ENCODE measurements around the gene MRFAP1. TPM values are rescaled to one million over a fixed set of nuclear protein-coding genes. Genes with fewer than 3 reads are reported as not detected.

MRFAP1 gene
- total RNA-seq, 5 donors from 2014 or later (not counting 1 experiment from before 2014, with no cell fraction given): 138 to 169 (median 138) TPM

- H3K4me1 Mint-ChIP-seq: peaks cover 4 to 12% (median 9%) of the 10 kb centered on the region in 3 donors
- ChIA-PET CTCF (no interaction called here), POLR2A (interaction anchor here in 1 of 2 donors (1.1 to 1.6 kb wide), 2 partner anchors 15 to 18 kb away, joined by 6 read pairs; no protein-coding TSS in a partner anchor)
- H3K9me3 ChIP-seq: no peaks in the 10 kb centered on the region
- H3K27me3 ChIP-seq (replicated peaks in 1 of 2; ENCODE audit: control insufficient read depth in 2 of 2, extremely low read depth in 1 of 2, insufficient read depth in 2 of 2, low read length in 1 of 2): peaks cover 23% of the 10 kb centered on the region in 2 experiments
- ATAC-seq (replicated peaks in 1 of 4) (no peak), DNase-seq (no peak)
- H3K36me3 Mint-ChIP-seq: no peaks in the 10 kb centered on the region
- no peak overlapping the region for H3K27ac ChIP-seq (ENCODE audit: low read length)
- H3K4me1 ChIP-seq (ENCODE audit: control insufficient read depth in 1 of 2, extremely low read depth in 1 of 2, insufficient read depth in 2 of 2, low read length in 2 of 2): peaks cover 5 to 30% of the 10 kb centered on the region in 2 experiments
- H3K4me3 ChIP-seq (ENCODE audit: control insufficient read depth in 1 of 2, extremely low read depth in 1 of 2, low read length in 1 of 2): no peak overlapping the region
- no peaks in the 10 kb centered on the region for H3K9me3 Mint-ChIP-seq
- H3K27me3 Mint-ChIP-seq: peaks cover 4 to 15% of the 10 kb centered on the region in 2 donors
- H3K4me3 Mint-ChIP-seq: peak overlapping the region in 1 of 3 donors; percentile 69
- no peak overlapping the region for H3K27ac Mint-ChIP-seq
- no CpG with 5 or more reads among the region's 2 CpGs for WGBS (ENCODE audit: insufficient coverage)
- H3K36me3 ChIP-seq (ENCODE audit: control insufficient read depth in 2 of 2, extremely low read depth in 1 of 2, insufficient read depth in 1 of 2, low read length in 1 of 2): no peaks in the 10 kb centered on the region
Observed at GRCh38 chr4:6659897-6660296, 19.4 kb downstream of the MRFAP1 start.

GRCh38 chr4:6660430-6660829 lies 19.9 kb downstream of the MRFAP1 start:
- H3K27ac ChIP-seq (ENCODE audit: low read length): no peak overlapping the region
- H3K27me3 Mint-ChIP-seq: peaks cover 4 to 15% of the 10 kb centered on the region in 2 donors
- peaks cover 4 to 12% (median 9%) of the 10 kb centered on the region in 3 donors for H3K4me1 Mint-ChIP-seq
- peaks cover 27 to 28% of the 10 kb centered on the region in 2 experiments for H3K27me3 ChIP-seq (replicated peaks in 1 of 2; ENCODE audit: control insufficient read depth in 2 of 2, extremely low read depth in 1 of 2, insufficient read depth in 2 of 2, low read length in 1 of 2)
- H3K9me3 ChIP-seq: no peaks in the 10 kb centered on the region
- peaks cover 5 to 31% of the 10 kb centered on the region in 2 experiments for H3K4me1 ChIP-seq (ENCODE audit: control insufficient read depth in 1 of 2, extremely low read depth in 1 of 2, insufficient read depth in 2 of 2, low read length in 2 of 2)
- DNase-seq (no peak), ATAC-seq (replicated peaks in 1 of 4) (no peak)
- no peak overlapping the region for H3K4me3 ChIP-seq (ENCODE audit: control insufficient read depth in 1 of 2, extremely low read depth in 1 of 2, low read length in 1 of 2)
- H3K9me3 Mint-ChIP-seq: no peaks in the 10 kb centered on the region
- POLR2A ChIA-PET: no interaction called here
- no peak overlapping the region for H3K27ac Mint-ChIP-seq
- H3K4me3 Mint-ChIP-seq: no peak overlapping the region
- no peaks in the 10 kb centered on the region for H3K36me3 Mint-ChIP-seq
- H3K36me3 ChIP-seq (ENCODE audit: control insufficient read depth in 2 of 2, extremely low read depth in 1 of 2, insufficient read depth in 1 of 2, low read length in 1 of 2): no peaks in the 10 kb centered on the region
- CTCF ChIA-PET: no interaction called here
- 96% methylated on average over 3 of the region's 3 CpGs for WGBS (ENCODE audit: insufficient coverage)

- Histone ChIP-seq H3K27ac (ENCODE audit: low read length) (no peak overlapping the region), H3K9me3 (no peaks in the 10 kb centered on the region), H3K4me1 (ENCODE audit: control insufficient read depth in 1 of 2, extremely low read depth in 1 of 2, insufficient read depth in 2 of 2, low read length in 2 of 2) (peaks cover 5 to 31% of the 10 kb centered on the region in 2 experiments), H3K4me3 (ENCODE audit: control insufficient read depth in 1 of 2, extremely low read depth in 1 of 2, low read length in 1 of 2) (no peak overlapping the region), H3K27me3 (replicated peaks in 1 of 2; ENCODE audit: control insufficient read depth in 2 of 2, extremely low read depth in 1 of 2, insufficient read depth in 2 of 2, low read length in 1 of 2) (peaks cover 28% of the 10 kb centered on the region in 2 experiments), H3K36me3 (ENCODE audit: control insufficient read depth in 2 of 2, extremely low read depth in 1 of 2, insufficient read depth in 1 of 2, low read length in 1 of 2) (no peaks in the 10 kb centered on the region)
- Mint-ChIP-seq H3K27ac (no peak overlapping the region), H3K9me3 (no peaks in the 10 kb centered on the region), H3K4me3 (no peak overlapping the region), H3K27me3 (peaks cover 4 to 15% of the 10 kb centered on the region in 2 donors), H3K4me1 (peaks cover 4 to 12% (median 9%) of the 10 kb centered on the region in 3 donors), H3K36me3 (no peaks in the 10 kb centered on the region)
- ATAC-seq (replicated peaks in 1 of 4) (no peak), DNase-seq (no peak)
- no CpG with 5 or more reads among the region's 3 CpGs for WGBS (ENCODE audit: insufficient coverage)
- ChIA-PET POLR2A (interaction anchor here in 1 of 2 donors (0.6 kb wide), 1 partner anchor 18 kb away, joined by 4 read pairs; no protein-coding TSS in a partner anchor), CTCF (interaction anchor here (0.6 to 1.9 kb wide), 3 partner anchors 13 to 39 kb away, joined by 3 to 4 read pairs (median 3); no protein-coding TSS in a partner anchor)
Observed at GRCh38 chr4:6662591-6662990, 22.1 kb downstream of the MRFAP1 start.

GRCh38 chr4:6663596-6664393 lies 23.3 kb downstream of the MRFAP1 start:
- H3K4me1 Mint-ChIP-seq: peaks cover 4 to 6% (median 4%) of the 10 kb centered on the region in 3 donors
- ChIA-PET POLR2A (interaction anchor here in 1 of 2 donors (1.0 kb wide), 1 partner anchor 12 kb away, joined by 3 read pairs; no protein-coding TSS in a partner anchor), CTCF (interaction anchor here (0.6 to 1.9 kb wide), 5 partner anchors 11 to 425 kb away, joined by 3 to 7 read pairs (median 4); no protein-coding TSS in a partner anchor)
- ATAC-seq (replicated peaks in 1 of 4) (peak in 3 of 4 experiments; percentile 25 to 29 (median 29)), DNase-seq (no peak)
- Histone ChIP-seq H3K4me3 (ENCODE audit: control insufficient read depth in 1 of 2, extremely low read depth in 1 of 2, low read length in 1 of 2) (peak overlapping the region; percentile 34 to 50), H3K36me3 (ENCODE audit: control insufficient read depth in 2 of 2, extremely low read depth in 1 of 2, insufficient read depth in 1 of 2, low read length in 1 of 2) (no peaks in the 10 kb centered on the region), H3K4me1 (ENCODE audit: control insufficient read depth in 1 of 2, extremely low read depth in 1 of 2, insufficient read depth in 2 of 2, low read length in 2 of 2) (peaks cover 2 to 24% of the 10 kb centered on the region in 2 experiments), H3K27me3 (replicated peaks in 1 of 2; ENCODE audit: control insufficient read depth in 2 of 2, extremely low read depth in 1 of 2, insufficient read depth in 2 of 2, low read length in 1 of 2) (peaks cover 28% of the 10 kb centered on the region in 2 experiments), H3K27ac (ENCODE audit: low read length) (no peak overlapping the region), H3K9me3 (no peaks in the 10 kb centered on the region)
- peaks cover 4 to 15% of the 10 kb centered on the region in 2 donors for H3K27me3 Mint-ChIP-seq
- no peaks in the 10 kb centered on the region for H3K36me3 Mint-ChIP-seq
- no peaks in the 10 kb centered on the region for H3K9me3 Mint-ChIP-seq
- no peak overlapping the region for H3K27ac Mint-ChIP-seq
- WGBS (ENCODE audit: insufficient coverage): 25% methylated on average over 55 of the region's 55 CpGs
- H3K4me3 Mint-ChIP-seq: peak overlapping the region; percentile 34 to 51 (median 37)

- no peak overlapping the region for H3K4me3 ChIP-seq (ENCODE audit: control insufficient read depth in 1 of 2, extremely low read depth in 1 of 2, low read length in 1 of 2)
- Mint-ChIP-seq H3K4me1 (no peaks in the 10 kb centered on the region), H3K27ac (no peak overlapping the region), H3K9me3 (no peaks in the 10 kb centered on the region), H3K27me3 (peaks cover 0 to 15% of the 10 kb centered on the region in 2 donors), H3K36me3 (peaks cover 7% of the 10 kb centered on the region), H3K4me3 (no peak overlapping the region)
- no peaks in the 10 kb centered on the region for H3K9me3 ChIP-seq
- ATAC-seq (replicated peaks in 1 of 4): no peak
- 100% methylated on average over 2 of the region's 9 CpGs for WGBS (ENCODE audit: insufficient coverage)
- no peak overlapping the region for H3K27ac ChIP-seq (ENCODE audit: low read length)
- ChIA-PET CTCF (no interaction called here), POLR2A (no interaction called here)
- no peak for DNase-seq
- H3K36me3 ChIP-seq (ENCODE audit: control insufficient read depth in 2 of 2, extremely low read depth in 1 of 2, insufficient read depth in 1 of 2, low read length in 1 of 2): no peaks in the 10 kb centered on the region
- peaks cover 0 to 15% of the 10 kb centered on the region in 2 experiments for H3K4me1 ChIP-seq (ENCODE audit: control insufficient read depth in 1 of 2, extremely low read depth in 1 of 2, insufficient read depth in 2 of 2, low read length in 2 of 2)
- peaks cover 24 to 28% of the 10 kb centered on the region in 2 experiments for H3K27me3 ChIP-seq (replicated peaks in 1 of 2; ENCODE audit: control insufficient read depth in 2 of 2, extremely low read depth in 1 of 2, insufficient read depth in 2 of 2, low read length in 1 of 2)
Observed at GRCh38 chr4:6665320-6665654, 24.8 kb downstream of the MRFAP1 start.

- ATAC-seq (replicated peaks in 1 of 4) (no peak), DNase-seq (no peak)
- Histone ChIP-seq H3K27me3 (replicated peaks in 1 of 2; ENCODE audit: control insufficient read depth in 2 of 2, extremely low read depth in 1 of 2, insufficient read depth in 2 of 2, low read length in 1 of 2) (peaks cover 10 to 18% of the 10 kb centered on the region in 2 experiments), H3K4me1 (ENCODE audit: control insufficient read depth in 1 of 2, extremely low read depth in 1 of 2, insufficient read depth in 2 of 2, low read length in 2 of 2) (peaks cover 0 to 21% of the 10 kb centered on the region in 2 experiments), H3K27ac (ENCODE audit: low read length) (no peak overlapping the region), H3K4me3 (ENCODE audit: control insufficient read depth in 1 of 2, extremely low read depth in 1 of 2, low read length in 1 of 2) (no peak overlapping the region), H3K36me3 (ENCODE audit: control insufficient read depth in 2 of 2, extremely low read depth in 1 of 2, insufficient read depth in 1 of 2, low read length in 1 of 2) (no peaks in the 10 kb centered on the region), H3K9me3 (no peaks in the 10 kb centered on the region)
- Mint-ChIP-seq H3K4me1 (peaks cover 3 to 8% (median 5%) of the 10 kb centered on the region in 3 donors), H3K27ac (no peak overlapping the region), H3K4me3 (no peak overlapping the region), H3K27me3 (peaks cover 0 to 4% of the 10 kb centered on the region in 2 donors), H3K36me3 (peaks cover 10% of the 10 kb centered on the region), H3K9me3 (no peaks in the 10 kb centered on the region)
- ChIA-PET POLR2A (no interaction called here), CTCF (no interaction called here)
- 82% methylated on average over 6 of the region's 11 CpGs for WGBS (ENCODE audit: insufficient coverage)
Observed at GRCh38 chr4:6668391-6668790, 27.9 kb downstream of the MRFAP1 start.
